Measurements from ENCODE around the gene BEGAIN. TPM values are rescaled to one million over a fixed set of nuclear protein-coding genes. Genes with fewer than 3 reads are reported as not detected.

Gene BEGAIN
- polyA plus RNA-seq, 1 experiment = 0.16 TPM

- DNase-seq (ENCODE audit: low read depth, low spot score) = no peak
- H3K4me3 ChIP-seq (ENCODE audit: low read depth, low read length) = no peak overlapping the region
- TF ChIP-seq, protein P1, sequence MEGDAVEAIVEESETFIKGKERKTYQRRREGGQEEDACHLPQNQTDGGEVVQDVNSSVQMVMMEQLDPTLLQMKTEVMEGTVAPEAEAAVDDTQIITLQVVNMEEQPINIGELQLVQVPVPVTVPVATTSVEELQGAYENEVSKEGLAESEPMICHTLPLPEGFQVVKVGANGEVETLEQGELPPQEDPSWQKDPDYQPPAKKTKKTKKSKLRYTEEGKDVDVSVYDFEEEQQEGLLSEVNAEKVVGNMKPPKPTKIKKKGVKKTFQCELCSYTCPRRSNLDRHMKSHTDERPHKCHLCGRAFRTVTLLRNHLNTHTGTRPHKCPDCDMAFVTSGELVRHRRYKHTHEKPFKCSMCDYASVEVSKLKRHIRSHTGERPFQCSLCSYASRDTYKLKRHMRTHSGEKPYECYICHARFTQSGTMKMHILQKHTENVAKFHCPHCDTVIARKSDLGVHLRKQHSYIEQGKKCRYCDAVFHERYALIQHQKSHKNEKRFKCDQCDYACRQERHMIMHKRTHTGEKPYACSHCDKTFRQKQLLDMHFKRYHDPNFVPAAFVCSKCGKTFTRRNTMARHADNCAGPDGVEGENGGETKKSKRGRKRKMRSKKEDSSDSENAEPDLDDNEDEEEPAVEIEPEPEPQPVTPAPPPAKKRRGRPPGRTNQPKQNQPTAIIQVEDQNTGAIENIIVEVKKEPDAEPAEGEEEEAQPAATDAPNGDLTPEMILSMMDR (IDR thresholded peaks at IDR 0.05; ENCODE audit: low read depth, low read length) = no peak
- ChIA-PET POLR2A (no interaction called here), CTCF (no interaction called here)
- H3K27me3 ChIP-seq (ENCODE audit: control insufficient read depth, insufficient read depth, low read length) = peaks cover 35% of the 10 kb centered on the region
- H3K9me3 ChIP-seq (ENCODE audit: control insufficient read depth, insufficient read depth, low read length) = no peaks in the 10 kb centered on the region; the same call in 1 of the 2 replicates
- H3K27ac ChIP-seq (ENCODE audit: low read depth, low read length) = no peak overlapping the region
Observed at GRCh38 chr14:100629696-100630095, 42.5 kb upstream of the BEGAIN start.

GRCh38 chr14:100629098-100629497, 41.9 kb upstream of the BEGAIN start:
- ChIA-PET POLR2A (no interaction called here), CTCF (no interaction called here)
- Histone ChIP-seq H3K4me3 (ENCODE audit: low read depth, low read length) (no peak overlapping the region), H3K9me3 (ENCODE audit: control insufficient read depth, insufficient read depth, low read length) (no peaks in the 10 kb centered on the region; the same call in 1 of the 2 replicates), H3K27ac (ENCODE audit: low read depth, low read length) (no peak overlapping the region), H3K27me3 (ENCODE audit: control insufficient read depth, insufficient read depth, low read length) (peaks cover 30% of the 10 kb centered on the region)
- TF ChIP-seq, protein P1 (IDR thresholded peaks at IDR 0.05; ENCODE audit: low read depth, low read length) = no peak
- DNase-seq (ENCODE audit: low read depth, low spot score) = no peak

DNA sequence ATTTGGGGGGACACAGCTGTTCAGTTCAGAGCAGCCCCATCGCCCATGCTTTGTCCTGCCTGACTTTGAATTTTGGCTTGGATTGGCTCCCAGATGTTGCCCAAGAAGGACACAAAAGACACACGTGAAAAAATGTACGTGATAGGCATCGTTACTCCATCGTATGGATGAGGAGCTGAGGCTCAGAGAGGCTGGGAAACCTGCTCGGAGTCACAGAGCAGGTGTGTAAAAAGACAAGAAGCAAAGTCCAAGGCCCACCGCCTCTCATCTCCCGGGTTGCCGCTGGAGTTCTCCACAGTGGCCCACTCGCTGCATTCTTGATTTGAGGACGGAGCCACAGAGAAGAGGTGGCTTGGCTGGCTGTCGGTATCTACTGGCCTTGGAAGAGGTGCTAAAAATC, 41.0 kb upstream of the BEGAIN start:
- Histone ChIP-seq H3K9me3 (ENCODE audit: control insufficient read depth, insufficient read depth, low read length) (no peaks in the 10 kb centered on the region), H3K27ac (ENCODE audit: low read depth, low read length) (no peak overlapping the region), H3K4me3 (ENCODE audit: low read depth, low read length) (no peak overlapping the region), H3K27me3 (ENCODE audit: control insufficient read depth, insufficient read depth, low read length) (peaks cover 30% of the 10 kb centered on the region)
- CTCF ChIA-PET = no interaction called here
- no peak for DNase-seq (ENCODE audit: low read depth, low spot score)
- POLR2A ChIA-PET = no interaction called here
- TF ChIP-seq, protein P1 (IDR thresholded peaks at IDR 0.05; ENCODE audit: low read depth, low read length) = no peak

DNA sequence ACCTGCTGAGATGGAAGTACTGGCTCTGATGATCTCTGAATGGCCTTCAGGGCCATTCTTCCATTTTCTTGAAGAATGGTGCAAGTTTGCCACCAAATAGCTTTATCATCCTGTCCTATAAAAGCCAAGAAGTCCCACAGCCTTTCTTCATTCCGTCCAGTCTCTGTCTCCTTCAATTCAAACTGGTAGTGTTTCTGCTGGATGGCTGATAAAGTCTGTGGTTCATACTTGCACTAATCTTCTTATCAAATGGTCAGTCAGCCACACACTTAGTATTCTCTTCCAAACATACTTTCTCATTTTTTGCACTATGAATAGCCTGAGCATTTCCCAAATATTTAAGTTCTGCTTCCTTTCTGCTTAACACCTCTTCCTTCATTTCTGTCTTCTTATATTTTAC, 39.4 kb upstream of the BEGAIN start:
- no peak overlapping the region for H3K4me3 ChIP-seq (ENCODE audit: low read depth, low read length)
- H3K27me3 ChIP-seq (ENCODE audit: control insufficient read depth, insufficient read depth, low read length) = peaks cover 38% of the 10 kb centered on the region
- DNase-seq (ENCODE audit: low read depth, low spot score) = no peak
- TF ChIP-seq, protein P1 (IDR thresholded peaks at IDR 0.05; ENCODE audit: low read depth, low read length) = no peak
- no peak overlapping the region for H3K27ac ChIP-seq (ENCODE audit: low read depth, low read length)
- H3K9me3 ChIP-seq (ENCODE audit: control insufficient read depth, insufficient read depth, low read length) = no peaks in the 10 kb centered on the region
- POLR2A ChIA-PET = no interaction called here
- CTCF ChIA-PET = interaction anchor here (1.0 kb wide), 1 partner anchor 19 kb away, joined by 4 read pairs; no protein-coding TSS in a partner anchor

DNA sequence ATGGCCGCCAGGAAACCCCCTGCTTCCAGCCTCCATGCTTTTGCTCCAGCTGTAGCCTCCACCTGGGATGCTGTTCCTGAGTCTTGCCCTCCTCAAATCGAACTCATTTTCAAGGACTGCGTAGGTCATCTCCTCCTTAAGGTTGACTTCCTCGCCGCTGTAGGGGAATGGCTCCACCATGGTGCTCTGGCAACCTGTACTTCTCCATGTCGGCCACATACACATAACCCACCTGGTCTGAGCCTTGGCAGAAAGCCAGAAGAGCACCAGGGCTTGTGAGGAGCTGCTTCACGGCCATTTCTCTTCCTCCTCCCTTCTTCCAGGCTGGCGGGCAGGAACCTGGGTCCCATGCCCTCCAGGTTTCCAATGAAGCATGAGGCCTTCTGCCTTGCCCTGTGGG, 36.7 kb upstream of the BEGAIN start:
- Histone ChIP-seq H3K9me3 (ENCODE audit: control insufficient read depth, insufficient read depth, low read length) (no peaks in the 10 kb centered on the region), H3K4me3 (ENCODE audit: low read depth, low read length) (no peak overlapping the region), H3K27me3 (ENCODE audit: control insufficient read depth, insufficient read depth, low read length) (peaks cover 48% of the 10 kb centered on the region), H3K27ac (ENCODE audit: low read depth, low read length) (no peak overlapping the region)
- no peak for DNase-seq (ENCODE audit: low read depth, low spot score)
- CTCF ChIA-PET = no interaction called here
- POLR2A ChIA-PET = no interaction called here
- TF ChIP-seq, protein P1 (IDR thresholded peaks at IDR 0.05; ENCODE audit: low read depth, low read length) = no peak
